ENCODE measurements around the gene HSH2D.

Gene HSH2D

GRCh38 chr19:16160445-16160942 lies 17.0 kb downstream of the HSH2D start:
- no peak for DNase-seq
- no peak overlapping the region for H3K56ac ChIP-seq (ENCODE audit: low read length)
- no peak overlapping the region for H3K23ac ChIP-seq (ENCODE audit: low read length)
- no peak overlapping the region for H3K4me2 ChIP-seq (ENCODE audit: low read length)
- H2AK5ac ChIP-seq (ENCODE audit: low read length) = no peak overlapping the region
- H3K18ac ChIP-seq (ENCODE audit: low read length) = no peak overlapping the region
- H3K79me2 ChIP-seq (ENCODE audit: control insufficient read depth, insufficient read depth, low read length) = no peaks in the 10 kb centered on the region
- no peak overlapping the region for H3K9ac ChIP-seq (ENCODE audit: low read length)
- H2BK120ac ChIP-seq (ENCODE audit: low read depth, low read length) = no peak overlapping the region
- H3K4me3 ChIP-seq (ENCODE audit: low read length) = no peak overlapping the region
- H2BK5ac ChIP-seq (ENCODE audit: low read length) = no peak overlapping the region
- no peak overlapping the region for H2BK15ac ChIP-seq (replicated peaks; ENCODE audit: low read depth)
- H4K5ac ChIP-seq (ENCODE audit: low read length) = no peak overlapping the region
- H3K36me3 ChIP-seq (ENCODE audit: control insufficient read depth, insufficient read depth, low read length) = no peaks in the 10 kb centered on the region
- H4K8ac ChIP-seq (ENCODE audit: low read depth, low read length) = no peak overlapping the region
- H3K4me1 ChIP-seq (ENCODE audit: control insufficient read depth, low read depth, low read length) = no peaks in the 10 kb centered on the region
- no peak overlapping the region for H3K27ac ChIP-seq (ENCODE audit: low read depth, low read length)
- no peaks in the 10 kb centered on the region for H3K27me3 ChIP-seq (ENCODE audit: insufficient read depth, low read length, poor library complexity)
- no peak overlapping the region for H3K4ac ChIP-seq (ENCODE audit: low read depth, low read length)
- WGBS (ENCODE audit: extremely low coverage, insufficient coverage, low lambda C conversion rate) = no CpG with 5 or more reads among the region's 6 CpGs
- H3K79me1 ChIP-seq (ENCODE audit: low read length) = no peaks in the 10 kb centered on the region

- H4K8ac ChIP-seq (ENCODE audit: low read depth, low read length) = no peak overlapping the region
Observed at GRCh38 chr19:16160943-16161560, 17.6 kb downstream of the HSH2D start.

GRCh38 chr19:16161840-16162239 lies 18.4 kb downstream of the HSH2D start:
- Histone ChIP-seq H2BK5ac (ENCODE audit: low read length) (no peak overlapping the region), H3K79me1 (ENCODE audit: low read length) (no peaks in the 10 kb centered on the region), H4K5ac (ENCODE audit: low read length) (no peak overlapping the region), H3K4ac (ENCODE audit: low read depth, low read length) (no peak overlapping the region), H3K56ac (ENCODE audit: low read length) (no peak overlapping the region), H3K9ac (ENCODE audit: low read length) (no peak overlapping the region), H2BK120ac (ENCODE audit: low read depth, low read length) (no peak overlapping the region), H3K23ac (ENCODE audit: low read length) (no peak overlapping the region), H2BK15ac (replicated peaks; ENCODE audit: low read depth) (no peak overlapping the region), H3K36me3 (ENCODE audit: control insufficient read depth, insufficient read depth, low read length) (no peaks in the 10 kb centered on the region), H3K4me2 (ENCODE audit: low read length) (no peak overlapping the region), H3K27ac (ENCODE audit: low read depth, low read length) (no peak overlapping the region), H3K27me3 (ENCODE audit: insufficient read depth, low read length, poor library complexity) (no peaks in the 10 kb centered on the region), H4K8ac (ENCODE audit: low read depth, low read length) (no peak overlapping the region), H3K4me3 (ENCODE audit: low read length) (no peak overlapping the region), H3K18ac (ENCODE audit: low read length) (no peak overlapping the region), H2AK5ac (ENCODE audit: low read length) (no peak overlapping the region), H3K79me2 (ENCODE audit: control insufficient read depth, insufficient read depth, low read length) (no peaks in the 10 kb centered on the region), H3K4me1 (ENCODE audit: control insufficient read depth, low read depth, low read length) (no peaks in the 10 kb centered on the region)
- DNase-seq = no peak
- WGBS (ENCODE audit: extremely low coverage, insufficient coverage, low lambda C conversion rate) = no CpG with 5 or more reads among the region's 3 CpGs

More at GRCh38 chr19:16160943-16161560, 17.6 kb downstream of the HSH2D start:
- Histone ChIP-seq H3K4me2 (ENCODE audit: low read length) (no peak overlapping the region), H2BK5ac (ENCODE audit: low read length) (no peak overlapping the region), H3K9ac (ENCODE audit: low read length) (no peak overlapping the region), H3K27me3 (ENCODE audit: insufficient read depth, low read length, poor library complexity) (no peaks in the 10 kb centered on the region), H4K5ac (ENCODE audit: low read length) (no peak overlapping the region), H2BK120ac (ENCODE audit: low read depth, low read length) (no peak overlapping the region), H3K79me1 (ENCODE audit: low read length) (no peaks in the 10 kb centered on the region), H3K27ac (ENCODE audit: low read depth, low read length) (no peak overlapping the region), H3K36me3 (ENCODE audit: control insufficient read depth, insufficient read depth, low read length) (no peaks in the 10 kb centered on the region), H2AK5ac (ENCODE audit: low read length) (no peak overlapping the region), H2BK15ac (replicated peaks; ENCODE audit: low read depth) (no peak overlapping the region), H3K4me3 (ENCODE audit: low read length) (no peak overlapping the region), H3K18ac (ENCODE audit: low read length) (no peak overlapping the region), H3K56ac (ENCODE audit: low read length) (no peak overlapping the region), H3K4me1 (ENCODE audit: control insufficient read depth, low read depth, low read length) (no peaks in the 10 kb centered on the region), H3K4ac (ENCODE audit: low read depth, low read length) (no peak overlapping the region), H3K79me2 (ENCODE audit: control insufficient read depth, insufficient read depth, low read length) (no peaks in the 10 kb centered on the region), H3K23ac (ENCODE audit: low read length) (no peak overlapping the region)
- peak; percentile 34 for DNase-seq
- WGBS (ENCODE audit: extremely low coverage, insufficient coverage, low lambda C conversion rate) = no CpG with 5 or more reads among the region's 14 CpGs

GRCh38 chr19:16164222-16164890 lies 20.9 kb downstream of the HSH2D start:
- Histone ChIP-seq H3K27me3 (ENCODE audit: insufficient read depth, low read length, poor library complexity) (no peaks in the 10 kb centered on the region), H3K4me3 (ENCODE audit: low read length) (no peak overlapping the region), H3K4me2 (ENCODE audit: low read length) (no peak overlapping the region), H3K18ac (ENCODE audit: low read length) (no peak overlapping the region), H3K56ac (ENCODE audit: low read length) (no peak overlapping the region), H2BK15ac (replicated peaks; ENCODE audit: low read depth) (no peak overlapping the region), H3K79me2 (ENCODE audit: control insufficient read depth, insufficient read depth, low read length) (no peaks in the 10 kb centered on the region), H3K4ac (ENCODE audit: low read depth, low read length) (no peak overlapping the region), H4K5ac (ENCODE audit: low read length) (no peak overlapping the region), H3K79me1 (ENCODE audit: low read length) (no peaks in the 10 kb centered on the region), H4K8ac (ENCODE audit: low read depth, low read length) (no peak overlapping the region), H2BK5ac (ENCODE audit: low read length) (no peak overlapping the region), H2AK5ac (ENCODE audit: low read length) (no peak overlapping the region), H3K23ac (ENCODE audit: low read length) (no peak overlapping the region), H2BK120ac (ENCODE audit: low read depth, low read length) (no peak overlapping the region), H3K4me1 (ENCODE audit: control insufficient read depth, low read depth, low read length) (no peaks in the 10 kb centered on the region), H3K36me3 (ENCODE audit: control insufficient read depth, insufficient read depth, low read length) (no peaks in the 10 kb centered on the region), H3K9ac (ENCODE audit: low read length) (no peak overlapping the region), H3K27ac (ENCODE audit: low read depth, low read length) (no peak overlapping the region)
- no CpG with 5 or more reads among the region's 13 CpGs for WGBS (ENCODE audit: extremely low coverage, insufficient coverage, low lambda C conversion rate)
- no peak for DNase-seq

- Histone ChIP-seq H2BK15ac (replicated peaks; ENCODE audit: low read depth) (no peak overlapping the region), H2BK5ac (ENCODE audit: low read length) (no peak overlapping the region), H3K23ac (ENCODE audit: low read length) (no peak overlapping the region), H3K4me3 (ENCODE audit: low read length) (no peak overlapping the region), H3K18ac (ENCODE audit: low read length) (no peak overlapping the region), H3K4me1 (ENCODE audit: control insufficient read depth, low read depth, low read length) (no peaks in the 10 kb centered on the region), H3K36me3 (ENCODE audit: control insufficient read depth, insufficient read depth, low read length) (no peaks in the 10 kb centered on the region), H4K5ac (ENCODE audit: low read length) (no peak overlapping the region), H3K27me3 (ENCODE audit: insufficient read depth, low read length, poor library complexity) (no peaks in the 10 kb centered on the region), H4K8ac (ENCODE audit: low read depth, low read length) (no peak overlapping the region), H3K4me2 (ENCODE audit: low read length) (no peak overlapping the region), H3K4ac (ENCODE audit: low read depth, low read length) (no peak overlapping the region), H2AK5ac (ENCODE audit: low read length) (no peak overlapping the region), H3K79me1 (ENCODE audit: low read length) (no peaks in the 10 kb centered on the region), H3K27ac (ENCODE audit: low read depth, low read length) (no peak overlapping the region), H3K9ac (ENCODE audit: low read length) (no peak overlapping the region), H2BK120ac (ENCODE audit: low read depth, low read length) (no peak overlapping the region), H3K79me2 (ENCODE audit: control insufficient read depth, insufficient read depth, low read length) (no peaks in the 10 kb centered on the region), H3K56ac (ENCODE audit: low read length) (no peak overlapping the region)
- no peak for DNase-seq
- no CpG with 5 or more reads among the region's 1 CpG for WGBS (ENCODE audit: extremely low coverage, insufficient coverage, low lambda C conversion rate)
Observed at GRCh38 chr19:16166417-16166816, 22.9 kb downstream of the HSH2D start.

All from mesendoderm (in vitro differentiated cells).